Panc1 (cell line): Measurements from ENCODE around the gene RRP12.

ENCODE experiments used
- CTCF ChIP-seq: fragments of 450-650 bp; IDR thresholded peaks from 2 replicates; pipeline ENCODE4 v1.5.1; 2017; ENCODE audit warnings: mild to moderate bottlenecking
- POLR2AphosphoS5 ChIP-seq: IDR thresholded peaks from 2 replicates; pipeline ENCODE4 v1.6.1; 2012; ENCODE audit warnings: mild to moderate bottlenecking, low read depth, low read length, moderate library complexity

GRCh38 chr10:97378933-97379921 is 21.9 kb downstream of the RRP12 start:
- TF ChIP-seq CTCF: no peak
- TF ChIP-seq POLR2AphosphoS5: no peak
